Measurements from ENCODE around the gene MOV10. TPM values are rescaled to one million over a fixed set of nuclear protein-coding genes. Genes with fewer than 3 reads are reported as not detected.

MOV10 gene
- polyA plus RNA-seq, 1 donor (not counting 4 experiments of a cell fraction or from before 2014, with no cell fraction given): 28.6 TPM

GRCh38 chr1:112706505-112707220, 32.2 kb downstream of the MOV10 start, which contains the start of gene RHOC:
Gene RHOC, minus strand, starts transcription at chr1:112707127. Its CDS starts 3,328 bp downstream, at chr1:112703799.
- Histone ChIP-seq H4K20me1 (ENCODE audit: control insufficient read depth, extremely low read depth, insufficient read depth, low read length) (no peaks in the 10 kb centered on the region), H3K9ac (ENCODE audit: control insufficient read depth, extremely low read depth, insufficient read depth, low read length) (peak within 1 kb of the TSS; percentile 90), H3K9me3 (ENCODE audit: control insufficient read depth, low read depth, low read length) (no peaks in the 10 kb centered on the region), H3K4me1 (ENCODE audit: control insufficient read depth, extremely low read depth, insufficient read depth, low read length) (peaks cover 49% of the 10 kb centered on the region), H2AFZ (ENCODE audit: control insufficient read depth, low read length) (peak within 1 kb of the TSS; percentile 61), H3K27me3 (ENCODE audit: control insufficient read depth, extremely low read depth, insufficient read depth, low read length) (no peaks in the 10 kb centered on the region), H3K4me3 (ENCODE audit: control insufficient read depth in 2 of 3, extremely low read depth in 1 of 3, insufficient read depth in 2 of 3, low read depth in 1 of 3, low read length in 3 of 3) (peak within 1 kb of the TSS; percentile 72 to 92 (median 87)), H3K79me2 (ENCODE audit: control insufficient read depth, insufficient read depth, low read length) (peaks cover 38% of the 10 kb centered on the region), H3K4me2 (ENCODE audit: control insufficient read depth, extremely low read depth, insufficient read depth, low read depth, low read length) (peak within 1 kb of the TSS; percentile 100), H3K27ac (ENCODE audit: control insufficient read depth, insufficient read depth, low read length) (peak within 1 kb of the TSS; percentile 91), H3K36me3 (ENCODE audit: control insufficient read depth in 2 of 2, extremely low read depth in 1 of 2, insufficient read depth in 2 of 2, low read length in 2 of 2) (peaks cover 24 to 36% of the 10 kb centered on the region in 2 experiments), H3K9me1 (ENCODE audit: control insufficient read depth, extremely low read depth, insufficient read depth, low read length) (peaks cover 4% of the 10 kb centered on the region)
- FAIRE-seq: no peak
- TF ChIP-seq EZH2 (IDR thresholded peaks at IDR 0.05; ENCODE audit: low read length): no peak
- no peak for TF ChIP-seq CTCF (optimal IDR thresholded peaks at IDR 0.05 in 1 of 3, IDR thresholded peaks at IDR 0.05 in 1 of 3, conservative IDR thresholded peaks at IDR 0.05 in 1 of 3; ENCODE audit: extremely low read depth in 1 of 3, insufficient read depth in 2 of 3, low read length in 3 of 3)
- dilution Hi-C loops (cut with MboI; ENCODE audit: extremely low pct_ligation_motif_present, low sequenced_read_pairs): no loop called here
- DNase-seq (ENCODE audit: low read depth, low spot score): no peak

- H3K4me3 ChIP-seq (ENCODE audit: control insufficient read depth in 2 of 3, extremely low read depth in 1 of 3, insufficient read depth in 2 of 3, low read depth in 1 of 3, low read length in 3 of 3): peak overlapping the region; percentile 72 to 92 (median 87)
- H4K20me1 ChIP-seq (ENCODE audit: control insufficient read depth, extremely low read depth, insufficient read depth, low read length): no peaks in the 10 kb centered on the region
- no peak for DNase-seq (ENCODE audit: low read depth, low spot score)
- peak overlapping the region; percentile 61 for H2AFZ ChIP-seq (ENCODE audit: control insufficient read depth, low read length)
- dilution Hi-C loops (cut with MboI; ENCODE audit: extremely low pct_ligation_motif_present, low sequenced_read_pairs): no loop called here
- FAIRE-seq: no peak
- H3K9me3 ChIP-seq (ENCODE audit: control insufficient read depth, low read depth, low read length): no peaks in the 10 kb centered on the region
- peak overlapping the region; percentile 76 for H3K4me2 ChIP-seq (ENCODE audit: control insufficient read depth, extremely low read depth, insufficient read depth, low read depth, low read length)
- H3K9ac ChIP-seq (ENCODE audit: control insufficient read depth, extremely low read depth, insufficient read depth, low read length): peak overlapping the region; percentile 90
- TF ChIP-seq EZH2 (IDR thresholded peaks at IDR 0.05; ENCODE audit: low read length) (no peak), CTCF (optimal IDR thresholded peaks at IDR 0.05 in 1 of 3, IDR thresholded peaks at IDR 0.05 in 1 of 3, conservative IDR thresholded peaks at IDR 0.05 in 1 of 3; ENCODE audit: extremely low read depth in 1 of 3, insufficient read depth in 2 of 3, low read length in 3 of 3) (peak in 2 of 3 experiments; percentile 75 to 99)
- H3K27me3 ChIP-seq (ENCODE audit: control insufficient read depth, extremely low read depth, insufficient read depth, low read length): no peaks in the 10 kb centered on the region
- peaks cover 21 to 29% of the 10 kb centered on the region in 2 experiments for H3K36me3 ChIP-seq (ENCODE audit: control insufficient read depth in 2 of 2, extremely low read depth in 1 of 2, insufficient read depth in 2 of 2, low read length in 2 of 2)
- H3K27ac ChIP-seq (ENCODE audit: control insufficient read depth, insufficient read depth, low read length): peak overlapping the region; percentile 91
- peaks cover 4% of the 10 kb centered on the region for H3K9me1 ChIP-seq (ENCODE audit: control insufficient read depth, extremely low read depth, insufficient read depth, low read length)
- peaks cover 38% of the 10 kb centered on the region for H3K79me2 ChIP-seq (ENCODE audit: control insufficient read depth, insufficient read depth, low read length)
- H3K4me1 ChIP-seq (ENCODE audit: control insufficient read depth, extremely low read depth, insufficient read depth, low read length): peaks cover 42% of the 10 kb centered on the region
Measured at GRCh38 chr1:112707221-112708001, 33.0 kb downstream of the MOV10 start.
